Measurements from ENCODE around the gene NOTCH1.

GRCh38 chr9:136528716-136529341, 17.0 kb downstream of the NOTCH1 start:
- TF ChIP-seq POLR2A (IDR thresholded peaks at IDR 0.05; ENCODE audit: low read length) (no peak), GATA1 (IDR thresholded peaks at IDR 0.05; ENCODE audit: low read depth, low read length) (no peak)

Data from erythroblast (primary cell).